AG04450 (cell line): ENCODE data around the gene NSUN6. TPM values are rescaled to one million over a fixed set of nuclear protein-coding genes. Genes with fewer than 3 reads are reported as not detected.

ENCODE experiments used
- CTCF ChIA-PET: fragments of 300-600, 350-600 bp; formaldehyde crosslinking; extraction: SDS; loops from one replicate; lab custom pipeline; 2022; ENCODE audit warnings: antibody characterized with exemption, inconsistent platforms; lab: Charles Lee
- POLR2A ChIA-PET: fragments of 350-600 bp; formaldehyde crosslinking; extraction: SDS; loops from one replicate; lab custom pipeline; 2021; ENCODE audit warnings: antibody characterized with exemption, inconsistent platforms; lab: Yijun Ruan, JAX
- DNase-seq: peaks from one replicate; pipeline ENCODE4 v3.0.0-alpha.2; 2011; ENCODE audit warnings: low read depth, low spot score
- H3K27ac ChIP-seq: one replicate; pipeline ENCODE4 v1.5.1; 2012; ENCODE audit warnings: low read depth, low read length, control low read depth
- H3K27me3 ChIP-seq: one replicate; pipeline ENCODE4 v1.6.0; 2012; ENCODE audit warnings: low read length; ENCODE audit not compliant: control insufficient read depth, insufficient read depth
- H3K4me3 ChIP-seq: 2 replicates; pipeline ENCODE4 v1.5.1; 2011; ENCODE audit warnings: mild to moderate bottlenecking, low read depth, low read length, control low read depth
- H3K9me3 ChIP-seq: 2 replicates; pipeline ENCODE4 v1.5.1; 2012; ENCODE audit warnings: low read length; ENCODE audit not compliant: control insufficient read depth, insufficient read depth
- polyA plus RNA-seq: library from polyadenylated mRNA; depleted of rRNA; stranded (reverse); fragments of >200 nt; gene quantifications from 2 replicates; pipeline ENCODE4 v1.2.3, GENCODE V29; 2011
- TF ChIP-seq, protein P1 (sequence below): IDR thresholded peaks from 2 replicates; pipeline ENCODE4 v1.5.1; 2011; ENCODE audit warnings: low read depth, low read length, control low read depth, inconsistent platforms

NSUN6 gene
- polyA plus RNA-seq, 1 experiment = 7.6 TPM

DNA sequence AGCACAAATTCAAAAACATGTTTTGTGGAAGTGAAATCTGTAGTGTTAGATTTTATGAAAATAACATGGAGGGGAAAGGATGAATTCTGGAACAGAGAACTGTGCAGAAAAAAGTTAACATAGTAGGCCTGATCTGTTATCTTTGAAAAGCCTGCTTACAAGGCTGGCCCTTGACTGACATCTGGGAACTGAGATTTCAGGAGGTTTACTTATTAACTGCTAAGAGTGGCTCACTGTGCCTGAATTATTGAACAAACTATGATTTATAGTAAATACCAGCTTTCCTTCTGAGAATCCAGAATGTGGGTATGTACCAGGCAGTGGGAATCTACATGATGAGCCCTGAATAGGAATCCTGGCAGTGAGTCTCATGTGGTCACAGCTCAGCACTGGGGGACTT is 30.5 kb downstream of the NSUN6 start:
- Histone ChIP-seq H3K27me3 (no peaks in the 10 kb centered on the region), H3K9me3 (no peaks in the 10 kb centered on the region), H3K27ac (no peak overlapping the region), H3K4me3 (no peak overlapping the region)
- CTCF ChIA-PET = interaction anchor here (0.5 kb wide), 1 partner anchor 207 kb away, joined by 5 read pairs; no protein-coding TSS in a partner anchor
- DNase-seq = no peak
- TF ChIP-seq, protein P1, sequence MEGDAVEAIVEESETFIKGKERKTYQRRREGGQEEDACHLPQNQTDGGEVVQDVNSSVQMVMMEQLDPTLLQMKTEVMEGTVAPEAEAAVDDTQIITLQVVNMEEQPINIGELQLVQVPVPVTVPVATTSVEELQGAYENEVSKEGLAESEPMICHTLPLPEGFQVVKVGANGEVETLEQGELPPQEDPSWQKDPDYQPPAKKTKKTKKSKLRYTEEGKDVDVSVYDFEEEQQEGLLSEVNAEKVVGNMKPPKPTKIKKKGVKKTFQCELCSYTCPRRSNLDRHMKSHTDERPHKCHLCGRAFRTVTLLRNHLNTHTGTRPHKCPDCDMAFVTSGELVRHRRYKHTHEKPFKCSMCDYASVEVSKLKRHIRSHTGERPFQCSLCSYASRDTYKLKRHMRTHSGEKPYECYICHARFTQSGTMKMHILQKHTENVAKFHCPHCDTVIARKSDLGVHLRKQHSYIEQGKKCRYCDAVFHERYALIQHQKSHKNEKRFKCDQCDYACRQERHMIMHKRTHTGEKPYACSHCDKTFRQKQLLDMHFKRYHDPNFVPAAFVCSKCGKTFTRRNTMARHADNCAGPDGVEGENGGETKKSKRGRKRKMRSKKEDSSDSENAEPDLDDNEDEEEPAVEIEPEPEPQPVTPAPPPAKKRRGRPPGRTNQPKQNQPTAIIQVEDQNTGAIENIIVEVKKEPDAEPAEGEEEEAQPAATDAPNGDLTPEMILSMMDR = no peak
- POLR2A ChIA-PET = no interaction called here

DNA sequence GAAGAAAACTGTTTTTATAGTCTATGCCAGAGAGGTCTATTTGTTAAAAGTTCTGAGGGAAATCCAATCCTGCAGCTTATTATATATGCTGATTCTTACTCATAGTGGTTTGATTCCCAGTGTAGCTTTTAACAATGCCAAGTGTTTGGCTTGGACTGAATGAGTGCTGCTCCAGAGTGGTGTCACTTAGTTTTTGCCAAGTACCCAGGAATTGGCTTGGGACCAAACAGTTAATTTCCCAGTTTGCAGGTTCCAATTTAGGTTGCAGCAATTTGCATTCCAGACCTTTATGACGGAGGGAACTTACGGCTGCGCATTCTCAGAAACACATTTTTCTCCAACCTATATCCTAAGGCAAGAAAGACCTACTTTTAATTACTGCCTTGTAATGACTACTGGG is 32.4 kb downstream of the NSUN6 start:
- POLR2A ChIA-PET = no interaction called here
- TF ChIP-seq, protein P1 = no peak
- CTCF ChIA-PET = no interaction called here
- Histone ChIP-seq H3K9me3 (no peaks in the 10 kb centered on the region), H3K4me3 (no peak overlapping the region), H3K27me3 (no peaks in the 10 kb centered on the region), H3K27ac (no peak overlapping the region)
- no peak for DNase-seq

DNA sequence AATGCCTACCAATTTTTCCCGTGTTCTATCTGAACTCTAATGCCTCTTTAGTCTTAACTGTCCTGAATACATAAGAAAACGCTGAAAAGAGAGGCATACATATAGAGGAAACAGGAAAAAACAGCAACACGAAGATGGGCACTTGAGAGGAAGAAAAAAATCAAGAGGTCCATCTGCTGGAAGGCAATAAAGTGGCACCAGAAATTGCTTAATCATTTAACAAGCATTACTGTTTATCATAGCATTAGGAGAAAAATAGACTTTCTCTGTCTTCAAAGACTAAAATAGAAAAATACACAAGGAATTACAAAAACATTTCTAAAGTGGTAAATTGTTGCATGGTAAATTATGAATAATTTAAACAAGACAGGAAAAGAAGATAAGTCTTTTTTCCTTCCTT is 35.0 kb downstream of the NSUN6 start:
- Histone ChIP-seq H3K4me3 (no peak overlapping the region), H3K27me3 (no peaks in the 10 kb centered on the region), H3K9me3 (no peaks in the 10 kb centered on the region), H3K27ac (no peak overlapping the region)
- DNase-seq = no peak
- ChIA-PET POLR2A (no interaction called here), CTCF (interaction anchor here (0.7 kb wide), 1 partner anchor 17 kb away, joined by 6 read pairs; no protein-coding TSS in a partner anchor)
- TF ChIP-seq, protein P1 = no peak

DNA sequence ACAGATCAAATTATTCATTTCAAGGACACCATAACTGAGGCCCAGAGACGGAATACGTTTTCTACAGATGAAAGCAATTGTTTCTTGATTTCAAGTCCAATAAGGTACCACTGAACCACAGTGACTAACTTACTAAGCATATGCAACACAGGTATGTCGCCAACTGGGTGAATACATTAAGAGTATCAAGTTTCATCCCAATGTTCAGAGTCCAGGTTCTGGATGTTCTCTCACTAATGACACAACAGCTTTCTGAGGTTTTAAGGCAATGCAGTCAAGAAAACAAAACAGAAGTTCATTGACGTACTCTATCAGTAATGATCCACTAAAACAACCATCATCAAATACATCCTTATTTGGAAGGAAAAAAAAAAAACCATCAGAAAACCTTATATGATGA is 35.8 kb downstream of the NSUN6 start:
- POLR2A ChIA-PET = no interaction called here
- TF ChIP-seq, protein P1 = no peak
- CTCF ChIA-PET = no interaction called here

DNA sequence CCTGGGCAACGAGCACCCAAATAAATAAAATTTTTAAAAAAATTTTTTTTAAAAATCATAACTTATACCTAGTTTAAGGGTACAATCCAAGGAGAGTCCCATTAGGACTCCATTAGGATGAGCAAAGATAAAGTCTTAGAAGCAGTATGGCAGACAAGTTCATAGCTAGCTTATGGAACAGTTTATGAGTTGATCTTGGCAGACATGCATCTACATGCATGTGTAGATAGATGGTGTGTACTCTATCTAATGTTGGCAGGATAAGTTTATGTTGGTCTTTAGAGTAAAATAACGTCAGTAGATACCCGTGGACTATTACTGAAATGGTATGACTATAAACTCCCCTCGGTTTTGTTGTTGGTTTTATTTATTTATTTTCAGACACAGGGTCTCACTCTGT is 40.2 kb downstream of the NSUN6 start:
- DNase-seq = no peak
- Histone ChIP-seq H3K4me3 (no peak overlapping the region), H3K9me3 (no peaks in the 10 kb centered on the region), H3K27ac (no peak overlapping the region), H3K27me3 (no peaks in the 10 kb centered on the region)
- TF ChIP-seq, protein P1 = no peak
- ChIA-PET CTCF (no interaction called here), POLR2A (no interaction called here)

More for the DNA sequence above, 35.8 kb downstream of the NSUN6 start:
- Histone ChIP-seq H3K27ac (no peak overlapping the region), H3K4me3 (no peak overlapping the region), H3K9me3 (no peaks in the 10 kb centered on the region), H3K27me3 (no peaks in the 10 kb centered on the region)
- DNase-seq = no peak
